Smooth muscle cell (in vitro differentiated cells): ENCODE data around the gene DNAH10. TPM values are rescaled to one million over a fixed set of nuclear protein-coding genes. Genes with fewer than 3 reads are reported as not detected.
"Not testable (repeated sequence)": the region's sequence is repeated elsewhere in the genome, so short reads cannot be mapped to it uniquely, and the experiment has no call there.

Source experiments
- DNase-seq: peaks from one replicate; lab custom pipeline; 2025; ENCODE audit not compliant: unreplicated experiment; lab: John Stamatoyannopoulos, UW
- H2AFZ ChIP-seq: fragments of 200-600 bp; sonication (generic); 2 replicates; pipeline ENCODE4 v1.6.0; 2016; ENCODE audit warnings: antibody characterized with exemption, low read depth, mild to moderate bottlenecking
- H3F3A ChIP-seq: fragments of 200-600 bp; sonication (generic); 2 replicates; pipeline ENCODE4 v1.6.0; 2017; ENCODE audit warnings: antibody characterized with exemption, low read depth
- H3K27ac ChIP-seq: fragments of 200-600 bp; sonication (generic); 2 replicates; pipeline ENCODE4 v1.5.1; 2016; ENCODE audit warnings: low read depth, mild to moderate bottlenecking
- H3K27me3 ChIP-seq: fragments of 200-600 bp; sonication (generic); 2 replicates; pipeline ENCODE4 v1.6.1; 2016; ENCODE audit warnings: low read depth, mild to moderate bottlenecking
- H3K36me3 ChIP-seq: fragments of 200-600 bp; sonication (generic); 2 replicates; pipeline ENCODE4 v1.5.1; 2016; ENCODE audit warnings: low read depth
- H3K4me1 ChIP-seq: fragments of 200-600 bp; sonication (generic); 2 replicates; pipeline ENCODE4 v1.5.1; 2016; ENCODE audit warnings: low read depth
- H3K4me2 ChIP-seq: fragments of 200-600 bp; sonication (generic); 2 replicates; pipeline ENCODE4 v1.6.0; 2016; ENCODE audit warnings: mild to moderate bottlenecking
- H3K4me3 ChIP-seq: fragments of 200-600 bp; sonication (generic); 2 replicates; pipeline ENCODE4 v1.5.1; 2016; ENCODE audit warnings: mild to moderate bottlenecking
- H3K79me2 ChIP-seq: fragments of 200-600 bp; sonication (generic); 2 replicates; pipeline ENCODE4 v1.6.0; 2016; ENCODE audit warnings: low read depth, mild to moderate bottlenecking
- H3K9ac ChIP-seq: fragments of 200-600 bp; sonication (generic); 2 replicates; pipeline ENCODE4 v1.6.0; 2016; ENCODE audit warnings: low read depth
- H3K9me3 ChIP-seq: fragments of 200-600 bp; sonication (generic); replicated peaks from 2 replicates; pipeline ENCODE4 v1.5.1; 2016; ENCODE audit warnings: low read depth
- H4K20me1 ChIP-seq: fragments of 200-600 bp; sonication (generic); 2 replicates; pipeline ENCODE4 v1.6.0; 2016; ENCODE audit warnings: low read depth
- CTCF ChIP-seq: fragments of 200-600 bp; sonication (generic); IDR thresholded peaks from 2 replicates; pipeline ENCODE4 v1.5.1; 2017; ENCODE audit warnings: borderline replicate concordance, mild to moderate bottlenecking, antibody characterized with exemption; ENCODE audit not compliant: insufficient read depth, poor library complexity, severe bottlenecking
- WGBS: methylation state at CpG from one replicate; pipeline ENCODE4 v1.1.7; 2016; ENCODE audit warnings: low lambda C conversion rate; 5-methylcytosine and 5-hydroxymethylcytosine counted together
- polyA plus RNA-seq: library from polyadenylated mRNA; unstranded; fragments of >200 nt; fragmentation: Nextera tagmentation; extraction: Ambion mirVana; gene quantifications from 2 replicates; pipeline ENCODE4 v1.2.1, GENCODE V29; 2016
- total RNA-seq: library from RNA; depleted of rRNA; stranded (reverse); fragments of >200 nt; gene quantifications from 2 replicates; pipeline ENCODE4 v1.2.3, GENCODE V29; 2014

DNAH10 gene
- total and polyA plus RNA-seq, 2 experiments from 2014 or later, result 1.5 to 2.2 TPM

DNA sequence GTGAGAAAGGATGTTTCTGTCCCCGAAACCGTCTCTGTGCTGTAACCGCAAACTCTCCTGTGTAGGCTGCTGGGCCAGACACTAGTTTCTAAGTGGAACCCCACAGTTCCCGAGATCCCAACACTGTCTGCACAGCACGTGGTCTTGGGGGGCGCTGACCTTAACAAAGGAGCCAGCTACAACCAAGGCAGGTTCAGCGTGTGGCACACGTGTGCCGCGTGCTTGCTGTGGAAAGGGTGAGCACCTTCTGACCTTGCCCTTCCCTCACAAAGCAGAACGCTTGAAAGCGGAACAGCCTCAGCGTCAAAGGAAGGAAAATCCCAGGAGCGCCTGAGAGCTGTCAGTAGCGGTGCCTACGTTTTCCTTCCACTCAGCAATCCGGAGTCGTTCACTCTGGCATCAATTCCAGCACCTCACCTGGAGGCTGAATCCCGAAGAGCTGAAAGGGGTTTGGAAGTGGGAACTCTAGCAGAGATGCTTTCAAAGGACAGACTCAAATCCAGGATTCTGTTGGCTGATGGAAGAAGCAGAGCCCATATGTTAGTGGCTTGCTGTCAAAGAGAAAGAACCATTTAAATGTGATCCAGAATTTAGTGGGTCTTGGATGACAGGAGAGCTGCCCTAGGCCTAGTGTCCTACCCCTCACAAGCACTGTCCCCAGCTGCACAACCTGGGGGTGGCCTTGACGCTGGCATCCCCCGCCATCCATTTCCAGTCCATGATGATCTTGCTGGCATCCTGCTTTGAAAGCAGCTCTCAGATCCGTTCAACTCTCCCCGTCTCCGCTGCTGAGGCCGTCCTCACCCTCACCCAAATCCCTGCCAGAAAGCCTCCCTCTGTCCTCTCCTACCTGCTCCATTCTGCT, 183.4 kb downstream of the DNAH10 start:
- Histone ChIP-seq H4K20me1 (peaks cover 51% of the 10 kb centered on the region), H3K4me3 (no peak overlapping the region), H3K9me3 (no peaks in the 10 kb centered on the region), H3K79me2 (no peaks in the 10 kb centered on the region), H3K27ac (no peak overlapping the region), H3K27me3 (no peaks in the 10 kb centered on the region), H3F3A (peaks cover 7% of the 10 kb centered on the region), H3K9ac (no peak overlapping the region), H3K4me1 (peaks cover 7% of the 10 kb centered on the region), H3K36me3 (no peaks in the 10 kb centered on the region), H3K4me2 (no peak overlapping the region), H2AFZ (no peak overlapping the region)
- WGBS, result 92% methylated on average over 25 of the region's 25 CpGs
- no peak for TF ChIP-seq CTCF
- DNase-seq, result no peak

- no peak overlapping the region for H3K4me2 ChIP-seq
- H3K36me3 ChIP-seq, result no peaks in the 10 kb centered on the region
- peaks cover 2% of the 10 kb centered on the region for H3K79me2 ChIP-seq
- no peak overlapping the region for H3K9ac ChIP-seq
- no peak for DNase-seq
- no peaks in the 10 kb centered on the region for H3K27me3 ChIP-seq
- H3K4me1 ChIP-seq, result peaks cover 7% of the 10 kb centered on the region
- peaks cover 57% of the 10 kb centered on the region for H4K20me1 ChIP-seq
- peaks cover 7% of the 10 kb centered on the region for H3F3A ChIP-seq
- 92% methylated on average over 8 of the region's 8 CpGs for WGBS
- TF ChIP-seq CTCF, result no peak
- no peaks in the 10 kb centered on the region for H3K9me3 ChIP-seq
- no peak overlapping the region for H3K4me3 ChIP-seq
- no peak overlapping the region for H2AFZ ChIP-seq
- no peak overlapping the region for H3K27ac ChIP-seq
Observed at GRCh38 chr12:123946152-123946515, 184.0 kb downstream of the DNAH10 start.

GRCh38 chr12:123946516-123947505, 184.7 kb downstream of the DNAH10 start:
- not testable (repeated sequence) for H2AFZ ChIP-seq, H3K4me3 ChIP-seq, H3K9ac ChIP-seq, H3K4me1 ChIP-seq, H3F3A ChIP-seq, DNase-seq, H3K27ac ChIP-seq, H3K9me3 ChIP-seq, H3K36me3 ChIP-seq, H3K79me2 ChIP-seq, H3K27me3 ChIP-seq, H3K4me2 ChIP-seq
- H4K20me1 ChIP-seq, result peaks cover 64% of the 10 kb centered on the region
- WGBS, result 97% methylated on average over 31 of the region's 35 CpGs

GRCh38 chr12:123947531-123947930, 185.4 kb downstream of the DNAH10 start:
- H3K27ac ChIP-seq, H3K4me2 ChIP-seq, H2AFZ ChIP-seq, H3K4me3 ChIP-seq, H3K9ac ChIP-seq, H3K36me3 ChIP-seq, H3K27me3 ChIP-seq, H3F3A ChIP-seq, H3K9me3 ChIP-seq, H3K4me1 ChIP-seq, DNase-seq: not testable (repeated sequence)
- peaks cover 62% of the 10 kb centered on the region for H4K20me1 ChIP-seq
- H3K79me2 ChIP-seq, result peaks cover 16% of the 10 kb centered on the region
- 75% methylated on average over 7 of the region's 7 CpGs for WGBS
